IMR-90 (cell line): ENCODE data around the gene NLRP1. TPM values are rescaled to one million over a fixed set of nuclear protein-coding genes. Genes with fewer than 3 reads are reported as not detected.

Experiments
- ATAC-seq: fragments of 200-7000 bp; cut with Tn5 transposase; 2 replicates; pipeline ENCODE4 v1.9.1; 2020; ENCODE audit warnings: low read depth, mild to moderate bottlenecking, moderate library complexity
- BruUV-seq: library from RNA; stranded (reverse); fragments of 400-500 nt; replicated peaks from 2 replicates; lab custom pipeline; 2021; lab: Mats Ljungman, UMichigan
- CTCF ChIA-PET: fragments of 300-600 bp; formaldehyde crosslinking; extraction: SDS; loops from one replicate; lab custom pipeline; 2021; ENCODE audit warnings: antibody characterized with exemption; lab: Yijun Ruan, JAX
- POLR2A ChIA-PET: fragments of 300-600 bp; sonication (Branson Sonifier 250); formaldehyde crosslinking; loops from one replicate; lab custom pipeline; 2022; ENCODE audit warnings: antibody characterized with exemption; ENCODE audit not compliant: unreplicated experiment; lab: Charles Lee
- DNase-seq: peaks from one replicate; pipeline ENCODE4 v3.0.0; 2013
- H2AFZ ChIP-seq: replicated peaks from 2 replicates; pipeline ENCODE3; 2013; ENCODE audit warnings: low read length, mild to moderate bottlenecking; ENCODE audit not compliant: poor library complexity
- H2AK5ac ChIP-seq: 2 replicates; pipeline ENCODE4 v1.6.1; 2013; ENCODE audit warnings: low read depth, low read length, inconsistent platforms
- H2AK9ac ChIP-seq: replicated peaks from 2 replicates; pipeline ENCODE3; 2013; ENCODE audit warnings: mild to moderate bottlenecking, low read depth, low read length, moderate library complexity; ENCODE audit not compliant: poor library complexity
- H2BK120ac ChIP-seq: 2 replicates; pipeline ENCODE4 v1.6.1; 2013; ENCODE audit warnings: low read depth, low read length, inconsistent platforms
- H2BK15ac ChIP-seq: 3 replicates; pipeline ENCODE4 v1.6.1; 2013; ENCODE audit warnings: low read depth, low read length, inconsistent platforms
- H2BK20ac ChIP-seq: 2 replicates; pipeline ENCODE4 v1.6.1; 2013; ENCODE audit warnings: low read depth, mild to moderate bottlenecking, inconsistent platforms, low read length, moderate library complexity
- H2BK5ac ChIP-seq: 2 replicates; pipeline ENCODE4 v1.6.1; 2013; ENCODE audit warnings: mild to moderate bottlenecking, low read depth, low read length, inconsistent platforms; ENCODE audit not compliant: poor library complexity, severe bottlenecking
- H3K14ac ChIP-seq: replicated peaks from 2 replicates; pipeline ENCODE4 v1.6.1; 2013; ENCODE audit warnings: low read depth, low read length, inconsistent platforms
- H3K18ac ChIP-seq: 2 replicates; pipeline ENCODE4 v1.6.1; 2013; ENCODE audit warnings: low read depth, low read length, control low read depth
- H3K23ac ChIP-seq: 2 replicates; pipeline ENCODE4 v1.6.1; 2013; ENCODE audit warnings: low read depth, low read length, inconsistent platforms
- H3K27ac ChIP-seq: 2 replicates; pipeline ENCODE4 v1.5.1; 2013; ENCODE audit warnings: mild to moderate bottlenecking, control low read depth, low read length; ENCODE audit not compliant: insufficient read depth
- H3K27me3 ChIP-seq: 2 replicates; pipeline ENCODE4 v1.6.1; 2013; ENCODE audit warnings: low read length; ENCODE audit not compliant: control insufficient read depth, insufficient read depth
- H3K36me3 ChIP-seq: 2 replicates; pipeline ENCODE4 v1.6.1; 2013; ENCODE audit warnings: low read length, mixed read lengths; ENCODE audit not compliant: control insufficient read depth, insufficient read depth
- H3K4ac ChIP-seq: 2 replicates; pipeline ENCODE4 v1.6.1; 2013; ENCODE audit warnings: low read depth, low read length, inconsistent platforms
- H3K4me1 ChIP-seq: 2 replicates; pipeline ENCODE4 v1.6.1; 2013; ENCODE audit warnings: low read length, mixed read lengths; ENCODE audit not compliant: control insufficient read depth, insufficient read depth
- H3K4me2 ChIP-seq: 2 replicates; pipeline ENCODE4 v1.6.1; 2013; ENCODE audit warnings: low read depth, mild to moderate bottlenecking, control low read depth, low read length, moderate library complexity
- H3K4me3 ChIP-seq: 2 replicates; pipeline ENCODE4 v1.5.1; 2013; ENCODE audit warnings: low read depth, mild to moderate bottlenecking, control low read depth, low read length, moderate library complexity; ENCODE audit not compliant: insufficient read depth
- H3K56ac ChIP-seq: 2 replicates; pipeline ENCODE4 v1.6.1; 2013; ENCODE audit warnings: low read length, inconsistent platforms; ENCODE audit not compliant: insufficient read depth; ENCODE audit errors: extremely low read depth
- H3K79me1 ChIP-seq, 2 experiments: 2 replicates each; pipeline ENCODE4 v1.6.1; 2013; ENCODE audit warnings: low read length in 2 of 2, inconsistent platforms in 1 of 2, low read depth in 1 of 2
- H3K9ac ChIP-seq: 2 replicates; pipeline ENCODE4 v1.6.1; 2013; ENCODE audit warnings: low read depth, low read length, control low read depth
- H3K9me1 ChIP-seq: 2 replicates; pipeline ENCODE4 v1.6.1; 2013; ENCODE audit warnings: low read length, inconsistent platforms; ENCODE audit not compliant: insufficient read depth
- H3K9me3 ChIP-seq: 2 replicates; pipeline ENCODE4 v1.6.1; 2013; ENCODE audit warnings: low read length; ENCODE audit not compliant: control insufficient read depth, insufficient read depth
- H4K20me1 ChIP-seq: 2 replicates; pipeline ENCODE4 v1.6.1; 2013; ENCODE audit warnings: low read length, inconsistent platforms; ENCODE audit not compliant: insufficient read depth
- H4K5ac ChIP-seq: 2 replicates; pipeline ENCODE4 v1.6.1; 2013; ENCODE audit warnings: mild to moderate bottlenecking, low read depth, low read length, control low read depth
- H4K8ac ChIP-seq, 2 experiments: 2 replicates each; pipeline ENCODE4 v1.6.1; 2013; ENCODE audit warnings: low read depth in 2 of 2, low read length in 2 of 2, control low read depth in 1 of 2, inconsistent platforms in 1 of 2
- H4K91ac ChIP-seq: 2 replicates; pipeline ENCODE4 v1.6.1; 2013; ENCODE audit warnings: low read depth, low read length, inconsistent platforms; ENCODE audit not compliant: insufficient read depth
- BHLHE40 ChIP-seq: fragments of 150-350 bp; IDR thresholded peaks from 2 replicates; pipeline ENCODE4 v1.6.1; 2016; ENCODE audit warnings: mild to moderate bottlenecking, low read depth, low read length
- CHD1 ChIP-seq: IDR thresholded peaks from 2 replicates; pipeline ENCODE4 v1.6.1; 2012; ENCODE audit warnings: low read depth, low read length, improper control_type of control experiment
- FOS ChIP-seq: fragments of 150-350 bp; IDR thresholded peaks from 2 replicates; pipeline ENCODE4 v1.6.1; 2016; ENCODE audit warnings: low read depth, low read length
- MXI1 ChIP-seq: IDR thresholded peaks from 2 replicates; pipeline ENCODE4 v1.6.1; 2012; ENCODE audit warnings: low read depth, mild to moderate bottlenecking, low read length, moderate library complexity, borderline replicate concordance
- WGBS, 2 experiments: methylation state at CpG; one replicate each; pipeline versions ENCODE4 v1.1.5 to v1.1.7; 2013; ENCODE audit warnings: missing lambda C conversion rate in 2 of 2; ENCODE audit not compliant: insufficient read length in 1 of 2; ENCODE audit errors: extremely low coverage in 2 of 2; 5-methylcytosine and 5-hydroxymethylcytosine counted together
- dilution Hi-C: fragments of 300-500 bp; cut with HindIII; formaldehyde crosslinking; loops from one replicate; pipeline ENCODE4 v1.14.3; 2018; ENCODE audit warnings: low sequenced_read_pairs; ENCODE audit not compliant: unreplicated experiment
- in situ Hi-C: fragments of 300-500 bp; cut with MboI; formaldehyde crosslinking; loops from 3 replicates; pipeline ENCODE4 v1.14.3; 2019; ENCODE audit warnings: low sequenced_read_pairs, inconsistent platforms, mixed read lengths
- intact Hi-C: fragments of 100-400 bp; cut with micrococcal nuclease; formaldehyde crosslinking; loops from 2 replicates; pipeline ENCODE4 v1.10.0; 2022
- polyA plus RNA-seq, 3 experiments: library from polyadenylated mRNA; depleted of rRNA; stranded (reverse); fragments of >200 nt; gene quantifications; 2 replicates each; pipeline ENCODE4 v1.2.3, GENCODE V29; 2012; ENCODE audit warnings: low replicate concordance in 1 of 3
- total RNA-seq: library from RNA; depleted of rRNA; stranded (reverse); fragments of >200 nt; gene quantifications from 2 replicates; pipeline ENCODE4 v1.2.3, GENCODE V29; 2012

Gene NLRP1
- total and polyA plus RNA-seq, 2 of the 4 experiments (the other 2 are of a cell fraction) = 134 to 340 TPM

GRCh38 chr17:5492970-5493369 is 91.3 kb downstream of the NLRP1 start:
- Histone ChIP-seq H4K5ac (no peak overlapping the region), H2AFZ (no peak overlapping the region), H2BK120ac (no peak overlapping the region), H3K9ac (no peak overlapping the region), H2BK15ac (no peak overlapping the region), H3K36me3 (peaks cover 6% of the 10 kb centered on the region), H3K9me3 (peaks cover 2% of the 10 kb centered on the region; the same call in 1 of the 2 replicates), H4K20me1 (no peaks in the 10 kb centered on the region; the same call in 1 of the 2 replicates), H4K91ac (no peak overlapping the region), H3K27me3 (no peaks in the 10 kb centered on the region), H3K14ac (no peak overlapping the region), H2BK20ac (no peak overlapping the region), H3K4ac (no peak overlapping the region), H2AK9ac (no peak overlapping the region), H3K9me1 (no peaks in the 10 kb centered on the region), H3K4me2 (no peak overlapping the region), H3K27ac (no peak overlapping the region), H3K23ac (no peak overlapping the region), H2BK5ac (no peak overlapping the region), H3K18ac (no peak overlapping the region), H3K4me3 (no peak overlapping the region), H2AK5ac (no peak overlapping the region), H3K56ac (no peak overlapping the region), H3K79me1 (peaks cover 16 to 19% of the 10 kb centered on the region in 2 experiments; a peak in 3 of 4 replicates), H3K4me1 (no peaks in the 10 kb centered on the region), H4K8ac (no peak overlapping the region)
- no TSS peak for BruUV-seq
- ChIA-PET POLR2A (no interaction called here), CTCF (no interaction called here)
- DNase-seq = no peak
- dilution Hi-C loops (no loop called here), intact Hi-C loops (no loop called here), in situ Hi-C loops (no loop called here)
- TF ChIP-seq FOS (no peak), BHLHE40 (no peak), CHD1 (no peak), MXI1 (no peak)
- WGBS, 2 experiments = no CpG with 5 or more reads among the region's 2 CpGs
- no peak for ATAC-seq
